CD14-positive monocyte (primary cell): ENCODE results near the gene TTC29. TPM values are rescaled to one million over a fixed set of nuclear protein-coding genes. Genes with fewer than 3 reads are reported as not detected.

Source experiments
- DNase-seq, 3 donors: peaks; one replicate each; pipeline ENCODE4 v3.0.0-alpha.2; 2011 to 2022
- H2AFZ ChIP-seq: 2 replicates; pipeline ENCODE4 v1.6.0; 2012; ENCODE audit warnings: mild to moderate bottlenecking, low read depth, low read length, inconsistent platforms; ENCODE audit not compliant: insufficient read depth, poor library complexity, severe bottlenecking
- H3K27ac ChIP-seq, 2 donors: 1 replicate in 1 of 2; 2 replicates in 1 of 2; pipeline ENCODE4 v1.5.1; 2012 to 2013; ENCODE audit warnings: low read length in 2 of 2, control low read depth in 1 of 2, inconsistent platforms in 1 of 2, low read depth in 1 of 2, mild to moderate bottlenecking in 1 of 2
- H3K27me3 ChIP-seq, 2 donors: one replicate each; pipeline versions ENCODE4 v1.6.0 to v1.6.1; 2011 to 2013; ENCODE audit warnings: low read length in 2 of 2; ENCODE audit not compliant: control insufficient read depth in 2 of 2, insufficient read depth in 2 of 2
- H3K36me3 ChIP-seq, 2 donors: replicated peaks in 1 of 2; 1 replicate in 1 of 2; 2 replicates in 1 of 2; pipeline versions ENCODE4 v1.5.1 to v1.6.1; 2012 to 2013; ENCODE audit warnings: low read length in 2 of 2, control low read depth in 1 of 2, inconsistent platforms in 1 of 2, mild to moderate bottlenecking in 1 of 2; ENCODE audit not compliant: insufficient read depth in 2 of 2, control insufficient read depth in 1 of 2
- H3K4me1 ChIP-seq, 2 donors: 1 replicate in 1 of 2; 2 replicates in 1 of 2; pipeline versions ENCODE4 v1.5.1 to v1.6.1; 2012 to 2013; ENCODE audit warnings: low read length in 2 of 2, control low read depth in 1 of 2, inconsistent platforms in 1 of 2, mild to moderate bottlenecking in 1 of 2, moderate library complexity in 1 of 2; ENCODE audit not compliant: insufficient read depth in 2 of 2, control insufficient read depth in 1 of 2
- H3K4me2 ChIP-seq: replicated peaks from 2 replicates; pipeline ENCODE3; 2012; ENCODE audit warnings: low read length, moderate library complexity, mild to moderate bottlenecking; ENCODE audit not compliant: poor library complexity, severe bottlenecking; ENCODE audit errors: extremely low read depth
- H3K4me3 ChIP-seq, 3 experiments: fragments of 200-600 bp in 1 of 3; sonication (generic) in 1 of 3; replicated peaks in 1 of 3; 1 replicate in 2 of 3; 2 replicates in 1 of 3; pipeline ENCODE4 v1.5.1; 2011 to 2013; ENCODE audit warnings: low read length in 3 of 3, mild to moderate bottlenecking in 3 of 3, control low read depth in 2 of 3, low read depth in 2 of 3, inconsistent platforms in 1 of 3, moderate library complexity in 1 of 3
- H3K79me2 ChIP-seq: 2 replicates; pipeline ENCODE4 v1.6.0; 2012; ENCODE audit warnings: mild to moderate bottlenecking, control low read depth, inconsistent platforms, low read length, moderate library complexity; ENCODE audit not compliant: insufficient read depth
- H3K9ac ChIP-seq: 2 replicates; pipeline ENCODE4 v1.6.0; 2017; ENCODE audit warnings: low read length, mild to moderate bottlenecking; ENCODE audit not compliant: insufficient read depth, poor library complexity, severe bottlenecking
- H3K9me3 ChIP-seq, 2 donors: replicated peaks in 1 of 2; 1 replicate in 1 of 2; 2 replicates in 1 of 2; pipeline versions ENCODE4 v1.5.1 to v1.6.1; 2012 to 2013; ENCODE audit warnings: low read length in 2 of 2, control low read depth in 1 of 2; ENCODE audit not compliant: control insufficient read depth in 1 of 2, insufficient read depth in 1 of 2
- H4K20me1 ChIP-seq: 2 replicates; pipeline ENCODE4 v1.6.0; 2012; ENCODE audit warnings: mild to moderate bottlenecking, low read length, control low read depth, moderate library complexity; ENCODE audit not compliant: insufficient read depth
- H3K27ac Mint-ChIP-seq, 7 donors: one replicate each; pipeline ENCODE4 v1.8.0; 2020; ENCODE audit warnings: mild to moderate bottlenecking in 7 of 7, mixed read lengths in 7 of 7, moderate library complexity in 6 of 7, inconsistent platforms in 2 of 7
- H3K27me3 Mint-ChIP-seq, 3 donors: one replicate each; pipeline ENCODE4 v1.8.0; 2021 to 2022; ENCODE audit warnings: low read depth in 3 of 3, mild to moderate bottlenecking in 3 of 3, mixed read lengths in 3 of 3, moderate library complexity in 3 of 3, inconsistent platforms in 1 of 3
- H3K36me3 Mint-ChIP-seq, 2 donors: one replicate each; pipeline ENCODE4 v1.8.0; 2020; ENCODE audit warnings: mixed read lengths in 2 of 2, inconsistent platforms in 1 of 2, mild to moderate bottlenecking in 1 of 2
- H3K4me1 Mint-ChIP-seq: one replicate; pipeline ENCODE4 v1.8.0; 2020; ENCODE audit warnings: mild to moderate bottlenecking, mixed read lengths
- H3K4me3 Mint-ChIP-seq, 2 donors: one replicate each; pipeline ENCODE4 v1.8.0; 2020; ENCODE audit warnings: mild to moderate bottlenecking in 2 of 2, mixed read lengths in 2 of 2, moderate library complexity in 1 of 2
- H3K9me3 Mint-ChIP-seq, 7 donors: one replicate each; pipeline ENCODE4 v1.8.0; 2020 to 2022; ENCODE audit warnings: mixed read lengths in 7 of 7, mild to moderate bottlenecking in 6 of 7, moderate library complexity in 6 of 7, inconsistent platforms in 2 of 7
- CTCF ChIP-seq: fragments of 200-600 bp; IDR thresholded peaks from one replicate; pipeline ENCODE4 v1.8.0; 2022; ENCODE audit warnings: antibody characterized with exemption, mild to moderate bottlenecking
- WGBS: methylation state at CpG from one replicate; pipeline ENCODE4 v1.1.5; 2013; ENCODE audit warnings: missing lambda C conversion rate; ENCODE audit not compliant: insufficient coverage; 5-methylcytosine and 5-hydroxymethylcytosine counted together
- intact Hi-C, 2 donors: fragments of 100-400 bp; cut with micrococcal nuclease; formaldehyde crosslinking; loops; one replicate each; pipeline versions ENCODE4 v1.15.0 to v1.15.1; 2023
- polyA plus RNA-seq, 3 donors: library from polyadenylated mRNA; depleted of rRNA in 1 of 3; unstranded in 2 of 3; stranded (reverse) in 1 of 3; fragments of 300-500 nt in 2 of 3; fragments of >200 nt in 1 of 3; fragmentation: Illumina TruSeq in 2 of 3; gene quantifications; 1 replicate in 2 of 3; 2 replicates in 1 of 3; pipeline ENCODE4 v1.2.3, GENCODE V29; 2012 to 2021

Gene TTC29
- polyA plus RNA-seq, 3 donors = not detected

- H3K9me3 Mint-ChIP-seq = peaks cover 0 to 9% (median 3%) of the 10 kb centered on the region in 7 donors
- H3K36me3 ChIP-seq = no peaks in the 10 kb centered on the region
- no peak for TF ChIP-seq CTCF
- no peak overlapping the region for H3K4me3 Mint-ChIP-seq
- H3K4me1 ChIP-seq = no peaks in the 10 kb centered on the region
- H3K9me3 ChIP-seq = peaks cover 0 to 5% of the 10 kb centered on the region in 2 donors
- no peak overlapping the region for H3K4me3 ChIP-seq
- WGBS = 79% methylated on average over 4 of the region's 5 CpGs
- no peak overlapping the region for H3K9ac ChIP-seq
- H3K79me2 ChIP-seq = no peaks in the 10 kb centered on the region
- no peaks in the 10 kb centered on the region for H3K4me1 Mint-ChIP-seq
- no peak overlapping the region for H3K27ac Mint-ChIP-seq
- peaks cover 0 to 4% (median 0%) of the 10 kb centered on the region in 3 donors for H3K27me3 Mint-ChIP-seq
- no peaks in the 10 kb centered on the region for H3K27me3 ChIP-seq
- no peak overlapping the region for H3K4me2 ChIP-seq
- intact Hi-C loops = no loop called here
- DNase-seq = no peak
- H3K36me3 Mint-ChIP-seq = no peaks in the 10 kb centered on the region
- no peak overlapping the region for H3K27ac ChIP-seq
- H2AFZ ChIP-seq = no peak overlapping the region
- H4K20me1 ChIP-seq = no peaks in the 10 kb centered on the region
Measured at GRCh38 chr4:146814750-146815149, 130.9 kb downstream of the TTC29 start.

GRCh38 chr4:146795711-146796110, 150.0 kb downstream of the TTC29 start:
- no peaks in the 10 kb centered on the region for H3K36me3 Mint-ChIP-seq
- no peak overlapping the region for H3K4me3 Mint-ChIP-seq
- Histone ChIP-seq H3K79me2 (no peaks in the 10 kb centered on the region), H3K9ac (no peak overlapping the region), H3K27me3 (no peaks in the 10 kb centered on the region), H4K20me1 (no peaks in the 10 kb centered on the region), H3K36me3 (no peaks in the 10 kb centered on the region), H3K4me2 (no peak overlapping the region), H3K4me3 (no peak overlapping the region), H3K9me3 (no peaks in the 10 kb centered on the region), H3K27ac (no peak overlapping the region), H3K4me1 (no peaks in the 10 kb centered on the region), H2AFZ (no peak overlapping the region)
- no peak for DNase-seq
- no peak overlapping the region for H3K27ac Mint-ChIP-seq
- no CpG with 5 or more reads among the region's 2 CpGs for WGBS
- H3K27me3 Mint-ChIP-seq = no peaks in the 10 kb centered on the region
- no peak for TF ChIP-seq CTCF
- H3K9me3 Mint-ChIP-seq = peaks cover 0 to 3% (median 0%) of the 10 kb centered on the region in 7 donors
- intact Hi-C loops = no loop called here
- H3K4me1 Mint-ChIP-seq = no peaks in the 10 kb centered on the region
